Endothelial cell of umbilical vein (primary cell): ENCODE measurements around the gene TAF10. TPM values are rescaled to one million over a fixed set of nuclear protein-coding genes. Genes with fewer than 3 reads are reported as not detected.

Experiments used
- BruUV-seq: library from RNA; stranded (reverse); fragments of 400-500 nt; replicated peaks from 2 replicates; lab custom pipeline; 2021; lab: Mats Ljungman, UMichigan
- CTCF ChIA-PET: fragments of 300-600, 350-600 bp; sonication (Branson Sonifier 250); formaldehyde crosslinking; loops from one replicate; lab custom pipeline; 2021; ENCODE audit warnings: antibody characterized with exemption, inconsistent platforms; lab: Charles Lee
- POLR2A ChIA-PET: fragments of 300-600, 350-600 bp; sonication (Branson Sonifier 250); formaldehyde crosslinking; loops from one replicate; lab custom pipeline; 2021; ENCODE audit warnings: antibody characterized with exemption, inconsistent platforms; lab: Charles Lee
- DNase-seq: peaks from one replicate; pipeline ENCODE4 v3.0.0-alpha.2; 2011; ENCODE audit warnings: low read depth, low spot score
- FAIRE-seq: peaks from 2 replicates; lab custom pipeline; 2011; peaks lifted over from hg19 to GRCh38; lab: Jason Lieb, UNC
- H2AFZ ChIP-seq: 2 replicates; pipeline ENCODE4 v1.6.0; 2012; ENCODE audit warnings: low read depth, low read length, control low read depth, inconsistent platforms
- H3K27ac ChIP-seq: 2 replicates; pipeline ENCODE4 v1.5.1; 2011; ENCODE audit warnings: low read depth, mild to moderate bottlenecking, control low read depth, low read length, moderate library complexity; ENCODE audit not compliant: insufficient read depth
- H3K27me3 ChIP-seq, 2 experiments: 2 replicates each; pipeline versions ENCODE4 v1.6.0 to v1.6.1; 2011; ENCODE audit warnings: low read length in 2 of 2, mixed read lengths in 1 of 2; ENCODE audit not compliant: control insufficient read depth in 2 of 2, insufficient read depth in 2 of 2
- H3K36me3 ChIP-seq, 2 experiments: 2 replicates in 1 of 2; 3 replicates in 1 of 2; pipeline ENCODE4 v1.5.1; 2011; ENCODE audit warnings: low read length in 2 of 2, mild to moderate bottlenecking in 1 of 2, moderate library complexity in 1 of 2; ENCODE audit not compliant: control insufficient read depth in 2 of 2, insufficient read depth in 2 of 2; ENCODE audit errors: extremely low read depth in 1 of 2
- H3K4me1 ChIP-seq: 3 replicates; pipeline ENCODE4 v1.5.1; 2011; ENCODE audit warnings: mild to moderate bottlenecking, low read length; ENCODE audit not compliant: control insufficient read depth, insufficient read depth; ENCODE audit errors: extremely low read depth
- H3K4me2 ChIP-seq: 2 replicates; pipeline ENCODE4 v1.6.1; 2011; ENCODE audit warnings: low read length, control low read depth, mixed read lengths; ENCODE audit not compliant: insufficient read depth
- H3K4me3 ChIP-seq, 3 experiments: fragments of 200-600 bp in 1 of 3; sonication (generic), shearing (Covaris generic) in 1 of 3; replicated peaks in 1 of 3; 2 replicates each; pipeline ENCODE4 v1.5.1; 2011 to 2016; ENCODE audit warnings: control low read depth in 3 of 3, low read length in 3 of 3, mild to moderate bottlenecking in 2 of 3, inconsistent platforms in 1 of 3, low read depth in 1 of 3, moderate library complexity in 1 of 3; ENCODE audit not compliant: insufficient read depth in 1 of 3
- H3K79me2 ChIP-seq: 2 replicates; pipeline ENCODE4 v1.6.0; 2012; ENCODE audit warnings: low read length, inconsistent platforms; ENCODE audit not compliant: control insufficient read depth, insufficient read depth
- H3K9ac ChIP-seq: replicated peaks from 2 replicates; pipeline ENCODE3; 2011; ENCODE audit warnings: low read length, control low read depth; ENCODE audit not compliant: insufficient read depth; ENCODE audit errors: extremely low read depth
- H3K9me1 ChIP-seq: replicated peaks from 3 replicates; pipeline ENCODE4 v1.6.0; 2011; ENCODE audit warnings: mild to moderate bottlenecking, low read length; ENCODE audit not compliant: control insufficient read depth, insufficient read depth; ENCODE audit errors: extremely low read depth
- H3K9me3 ChIP-seq: replicated peaks from 2 replicates; pipeline ENCODE4 v1.5.1; 2012; ENCODE audit warnings: low read length, inconsistent platforms; ENCODE audit not compliant: control insufficient read depth, insufficient read depth
- H4K20me1 ChIP-seq: replicated peaks from 2 replicates; pipeline ENCODE3; 2011; ENCODE audit warnings: mild to moderate bottlenecking, low read length; ENCODE audit not compliant: control insufficient read depth, insufficient read depth; ENCODE audit errors: extremely low read depth
- EZH2 ChIP-seq: IDR thresholded peaks from 2 replicates; pipeline ENCODE4 v1.6.1; 2012; ENCODE audit warnings: borderline replicate concordance, low read depth, mild to moderate bottlenecking, moderate library complexity, low read length, inconsistent platforms; ENCODE audit not compliant: severe bottlenecking
- FOS ChIP-seq: IDR thresholded peaks from 2 replicates; pipeline ENCODE4 v1.6.1; 2011; ENCODE audit warnings: mild to moderate bottlenecking, low read length, moderate library complexity, borderline replicate concordance; ENCODE audit not compliant: insufficient read depth
- GATA2 ChIP-seq: IDR thresholded peaks from 2 replicates; pipeline ENCODE4 v1.7.0; 2011; ENCODE audit warnings: low read depth, mild to moderate bottlenecking, moderate library complexity, mixed read lengths, low read length; ENCODE audit not compliant: insufficient read length, insufficient read depth
- JUN ChIP-seq: IDR thresholded peaks from 2 replicates; pipeline ENCODE4 v1.6.1; 2011; ENCODE audit warnings: borderline replicate concordance, low read depth; ENCODE audit not compliant: insufficient read length, insufficient read depth
- MYC ChIP-seq: IDR thresholded peaks from one replicate; pipeline ENCODE4 v1.6.1; 2011; ENCODE audit warnings: mild to moderate bottlenecking, low read depth, low read length
- POLR2A ChIP-seq: IDR thresholded peaks from 2 replicates; pipeline ENCODE4 v1.6.1; 2012; ENCODE audit warnings: low read depth, mild to moderate bottlenecking, control low read depth, low read length
- POLR2AphosphoS5 ChIP-seq: IDR thresholded peaks from 2 replicates; pipeline ENCODE4 v1.6.1; 2012; ENCODE audit warnings: low read depth, mild to moderate bottlenecking, control low read depth, low read length, moderate library complexity; ENCODE audit not compliant: insufficient read depth
- dilution Hi-C: fragments of 300-500 bp; cut with MboI; formaldehyde crosslinking; loops from one replicate; pipeline ENCODE4 v1.15.0; 2019; ENCODE audit warnings: low sequenced_read_pairs; ENCODE audit not compliant: extremely low pct_ligation_motif_present
- intact Hi-C: fragments of 100-400 bp; cut with micrococcal nuclease; formaldehyde crosslinking; loops from one replicate; pipeline ENCODE4 v1.10.0; 2022
- polyA plus RNA-seq, 4 experiments: library from polyadenylated mRNA; depleted of rRNA in 3 of 4; stranded (reverse) in 3 of 4; unstranded in 1 of 4; fragments of >200 nt; gene quantifications; 2 replicates each; pipeline versions ENCODE4 v1.2.1 to v1.2.3, GENCODE V29; 2011 to 2012; ENCODE audit warnings: missing spikeins in 1 of 4
- total RNA-seq: library from RNA; stranded (reverse); gene quantifications from 2 replicates; pipeline ENCODE4 v1.2.3, GENCODE V29; 2021
- TF ChIP-seq, protein P1 (sequence below), 2 donors: IDR thresholded peaks; 1 replicate in 1 of 2; 2 replicates in 1 of 2; pipeline ENCODE4 v1.5.1; 2011; ENCODE audit warnings: low read length in 2 of 2, mild to moderate bottlenecking in 2 of 2, moderate library complexity in 2 of 2, control low read depth in 1 of 2, inconsistent platforms in 1 of 2, low read depth in 1 of 2; ENCODE audit not compliant: insufficient read depth in 1 of 2; ENCODE audit errors: extremely low read depth in 1 of 2
- TF ChIP-seq, protein P2 (sequence below): IDR thresholded peaks from 2 replicates; pipeline ENCODE4 v1.6.1; 2011; ENCODE audit not compliant: insufficient read depth, insufficient read length

The TAF10 gene
- total and polyA plus RNA-seq, 2 donors (not counting 3 experiments of a cell fraction or from before 2014, with no cell fraction given): 86.2 to 149 TPM

DNA sequence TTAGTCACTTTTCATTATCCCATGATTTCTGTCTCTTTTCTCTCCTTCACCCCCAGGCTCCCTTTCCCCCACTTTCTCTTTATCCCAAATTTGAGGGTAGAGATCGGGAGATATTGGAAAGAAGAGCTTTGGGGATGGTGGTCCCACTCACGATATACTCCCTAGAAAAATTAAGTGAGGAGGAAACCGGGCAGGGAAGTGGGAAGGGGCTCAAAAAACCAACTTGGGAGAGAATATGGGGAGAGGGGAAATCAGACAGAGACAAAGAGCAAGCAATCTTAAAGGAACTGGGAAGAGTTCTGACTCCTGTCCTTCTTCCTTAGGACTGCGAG is 44.5 kb upstream of the TAF10 start:
- peak overlapping the region; percentile 49 for H3K4me2 ChIP-seq
- ChIA-PET POLR2A (no interaction called here), CTCF (interaction anchor here (0.9 to 1.9 kb wide), 5 partner anchors 11 to 125 kb away, joined by 3 to 11 read pairs (median 4); partner anchors contain the start of gene MRPL17)
- H3K79me2 ChIP-seq: peaks cover 2% of the 10 kb centered on the region
- H3K36me3 ChIP-seq: no peaks in the 10 kb centered on the region
- DNase-seq (no peak), FAIRE-seq (no peak)
- no TSS peak for BruUV-seq
- TF ChIP-seq, protein P1, sequence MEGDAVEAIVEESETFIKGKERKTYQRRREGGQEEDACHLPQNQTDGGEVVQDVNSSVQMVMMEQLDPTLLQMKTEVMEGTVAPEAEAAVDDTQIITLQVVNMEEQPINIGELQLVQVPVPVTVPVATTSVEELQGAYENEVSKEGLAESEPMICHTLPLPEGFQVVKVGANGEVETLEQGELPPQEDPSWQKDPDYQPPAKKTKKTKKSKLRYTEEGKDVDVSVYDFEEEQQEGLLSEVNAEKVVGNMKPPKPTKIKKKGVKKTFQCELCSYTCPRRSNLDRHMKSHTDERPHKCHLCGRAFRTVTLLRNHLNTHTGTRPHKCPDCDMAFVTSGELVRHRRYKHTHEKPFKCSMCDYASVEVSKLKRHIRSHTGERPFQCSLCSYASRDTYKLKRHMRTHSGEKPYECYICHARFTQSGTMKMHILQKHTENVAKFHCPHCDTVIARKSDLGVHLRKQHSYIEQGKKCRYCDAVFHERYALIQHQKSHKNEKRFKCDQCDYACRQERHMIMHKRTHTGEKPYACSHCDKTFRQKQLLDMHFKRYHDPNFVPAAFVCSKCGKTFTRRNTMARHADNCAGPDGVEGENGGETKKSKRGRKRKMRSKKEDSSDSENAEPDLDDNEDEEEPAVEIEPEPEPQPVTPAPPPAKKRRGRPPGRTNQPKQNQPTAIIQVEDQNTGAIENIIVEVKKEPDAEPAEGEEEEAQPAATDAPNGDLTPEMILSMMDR (IDR thresholded peaks at IDR 0.05; ENCODE audit: extremely low read depth in 1 of 2, insufficient read depth in 1 of 2, low read depth in 1 of 2, low read length in 2 of 2): no peak
- no peak for TF ChIP-seq EZH2
- TF ChIP-seq FOS: no peak
- no peak for TF ChIP-seq JUN
- no peak for TF ChIP-seq MYC
- no peak for TF ChIP-seq GATA2
- TF ChIP-seq, protein P2, sequence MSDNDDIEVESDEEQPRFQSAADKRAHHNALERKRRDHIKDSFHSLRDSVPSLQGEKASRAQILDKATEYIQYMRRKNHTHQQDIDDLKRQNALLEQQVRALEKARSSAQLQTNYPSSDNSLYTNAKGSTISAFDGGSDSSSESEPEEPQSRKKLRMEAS: no peak
- no peak for TF ChIP-seq POLR2A
- TF ChIP-seq POLR2AphosphoS5: no peak
- H3K4me1 ChIP-seq: peaks cover 15% of the 10 kb centered on the region
- no peak overlapping the region for H3K27ac ChIP-seq
- peak overlapping the region; percentile 89 for H2AFZ ChIP-seq
- peak overlapping the region in 1 of 3 experiments; percentile 59 for H3K4me3 ChIP-seq
- intact Hi-C loops (loop anchor here (2.0 kb wide), 1 partner anchor 18 kb away; no protein-coding TSS in a partner anchor), dilution Hi-C loops (no loop called here)
- no peaks in the 10 kb centered on the region for H3K9me3 ChIP-seq
- no peaks in the 10 kb centered on the region for H3K9me1 ChIP-seq
- H3K27me3 ChIP-seq: no peaks in the 10 kb centered on the region
- peak overlapping the region; percentile 70 for H3K9ac ChIP-seq
- H4K20me1 ChIP-seq: no peaks in the 10 kb centered on the region
